ENCODE data around the gene CAPZB. TPM values are rescaled to one million over a fixed set of nuclear protein-coding genes. Genes with fewer than 3 reads are reported as not detected.

The CAPZB gene
- total RNA-seq, 4 donors from 2014 or later: 127 to 404 (median 136) TPM

- no peak for DNase-seq
- no peaks in the 10 kb centered on the region for H3K9me3 ChIP-seq
- 87 to 93% methylated on average over 3 to 8 of the region's 8 CpGs for WGBS, 2 donors (ENCODE audit: low coverage in 1 of 2)
- in situ Hi-C loops (cut with MboI; ENCODE audit: low pct_ligation_motif_present in 1 of 4, low pct_unique_long_range_greater_than_20kb in 1 of 4, low sequenced_read_pairs in 3 of 4) (loop anchor here in 1 of 4 donors (10.0 kb wide), 1 partner anchor 296 kb away; no protein-coding TSS in a partner anchor), intact Hi-C loops (cut with DNase I; ENCODE audit: low total_unique reads) (no loop called here)
- H3K27ac ChIP-seq: no peak overlapping the region
- TF ChIP-seq EP300 (IDR thresholded peaks at IDR 0.05; ENCODE audit: low read depth): no peak
- no peak for TF ChIP-seq POLR2A (IDR thresholded peaks at IDR 0.05)
- TF ChIP-seq, protein P1, sequence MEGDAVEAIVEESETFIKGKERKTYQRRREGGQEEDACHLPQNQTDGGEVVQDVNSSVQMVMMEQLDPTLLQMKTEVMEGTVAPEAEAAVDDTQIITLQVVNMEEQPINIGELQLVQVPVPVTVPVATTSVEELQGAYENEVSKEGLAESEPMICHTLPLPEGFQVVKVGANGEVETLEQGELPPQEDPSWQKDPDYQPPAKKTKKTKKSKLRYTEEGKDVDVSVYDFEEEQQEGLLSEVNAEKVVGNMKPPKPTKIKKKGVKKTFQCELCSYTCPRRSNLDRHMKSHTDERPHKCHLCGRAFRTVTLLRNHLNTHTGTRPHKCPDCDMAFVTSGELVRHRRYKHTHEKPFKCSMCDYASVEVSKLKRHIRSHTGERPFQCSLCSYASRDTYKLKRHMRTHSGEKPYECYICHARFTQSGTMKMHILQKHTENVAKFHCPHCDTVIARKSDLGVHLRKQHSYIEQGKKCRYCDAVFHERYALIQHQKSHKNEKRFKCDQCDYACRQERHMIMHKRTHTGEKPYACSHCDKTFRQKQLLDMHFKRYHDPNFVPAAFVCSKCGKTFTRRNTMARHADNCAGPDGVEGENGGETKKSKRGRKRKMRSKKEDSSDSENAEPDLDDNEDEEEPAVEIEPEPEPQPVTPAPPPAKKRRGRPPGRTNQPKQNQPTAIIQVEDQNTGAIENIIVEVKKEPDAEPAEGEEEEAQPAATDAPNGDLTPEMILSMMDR (IDR thresholded peaks at IDR 0.05): no peak
- TF ChIP-seq POLR2AphosphoS5 (IDR thresholded peaks at IDR 0.05): no peak
- H3K4me3 ChIP-seq: no peak overlapping the region
- H3K27me3 ChIP-seq: no peaks in the 10 kb centered on the region
- peaks cover 0 to 17% (median 7%) of the 10 kb centered on the region in 4 donors for H3K36me3 ChIP-seq
- H3K4me1 ChIP-seq: peaks cover 0 to 9% (median 5%) of the 10 kb centered on the region in 4 donors
Observed at GRCh38 chr1:19358710-19359109, 126.6 kb downstream of the CAPZB start.

- WGBS, 2 donors (ENCODE audit: low coverage in 1 of 2): 93% methylated on average over 13 of the region's 13 CpGs; no CpG with 5 or more reads in 1 of the 2 donors
- H3K36me3 ChIP-seq: peaks cover 0 to 17% (median 9%) of the 10 kb centered on the region in 4 donors
- H3K4me3 ChIP-seq: no peak overlapping the region
- H3K27me3 ChIP-seq: no peaks in the 10 kb centered on the region
- no peak overlapping the region for H3K27ac ChIP-seq
- H3K9me3 ChIP-seq: no peaks in the 10 kb centered on the region
- TF ChIP-seq POLR2A (IDR thresholded peaks at IDR 0.05) (no peak), EP300 (IDR thresholded peaks at IDR 0.05; ENCODE audit: low read depth) (no peak), POLR2AphosphoS5 (IDR thresholded peaks at IDR 0.05) (no peak)
- TF ChIP-seq, protein P1 (IDR thresholded peaks at IDR 0.05): no peak
- intact Hi-C loops (cut with DNase I; ENCODE audit: low total_unique reads): no loop called here
- in situ Hi-C loops (cut with MboI; ENCODE audit: low pct_ligation_motif_present in 1 of 4, low pct_unique_long_range_greater_than_20kb in 1 of 4, low sequenced_read_pairs in 3 of 4): loop anchor here in 1 of 4 donors (10.0 kb wide), 1 partner anchor 297 kb away; no protein-coding TSS in a partner anchor
- H3K4me1 ChIP-seq: peaks cover 0 to 16% (median 6%) of the 10 kb centered on the region in 4 donors
- no peak for DNase-seq
Observed at GRCh38 chr1:19357299-19357986, 127.9 kb downstream of the CAPZB start.

GRCh38 chr1:19356266-19356665 is 129.1 kb downstream of the CAPZB start:
- Histone ChIP-seq H3K27ac (no peak overlapping the region), H3K36me3 (peaks cover 0 to 17% (median 9%) of the 10 kb centered on the region in 4 donors), H3K4me1 (peaks cover 0 to 16% (median 7%) of the 10 kb centered on the region in 4 donors), H3K9me3 (no peaks in the 10 kb centered on the region), H3K4me3 (no peak overlapping the region), H3K27me3 (no peaks in the 10 kb centered on the region)
- intact Hi-C loops (cut with DNase I; ENCODE audit: low total_unique reads) (no loop called here), in situ Hi-C loops (cut with MboI; ENCODE audit: low pct_ligation_motif_present in 1 of 4, low pct_unique_long_range_greater_than_20kb in 1 of 4, low sequenced_read_pairs in 3 of 4) (loop anchor here in 1 of 4 donors (10.0 kb wide), 1 partner anchor 299 kb away; no protein-coding TSS in a partner anchor)
- 91% methylated on average over 5 of the region's 5 CpGs; no CpG with 5 or more reads in 1 of the 2 donors for WGBS, 2 donors (ENCODE audit: low coverage in 1 of 2)
- TF ChIP-seq, protein P1 (IDR thresholded peaks at IDR 0.05): no peak
- TF ChIP-seq POLR2AphosphoS5 (IDR thresholded peaks at IDR 0.05) (no peak), POLR2A (IDR thresholded peaks at IDR 0.05) (no peak), EP300 (IDR thresholded peaks at IDR 0.05; ENCODE audit: low read depth) (no peak)
- DNase-seq: no peak

DNA sequence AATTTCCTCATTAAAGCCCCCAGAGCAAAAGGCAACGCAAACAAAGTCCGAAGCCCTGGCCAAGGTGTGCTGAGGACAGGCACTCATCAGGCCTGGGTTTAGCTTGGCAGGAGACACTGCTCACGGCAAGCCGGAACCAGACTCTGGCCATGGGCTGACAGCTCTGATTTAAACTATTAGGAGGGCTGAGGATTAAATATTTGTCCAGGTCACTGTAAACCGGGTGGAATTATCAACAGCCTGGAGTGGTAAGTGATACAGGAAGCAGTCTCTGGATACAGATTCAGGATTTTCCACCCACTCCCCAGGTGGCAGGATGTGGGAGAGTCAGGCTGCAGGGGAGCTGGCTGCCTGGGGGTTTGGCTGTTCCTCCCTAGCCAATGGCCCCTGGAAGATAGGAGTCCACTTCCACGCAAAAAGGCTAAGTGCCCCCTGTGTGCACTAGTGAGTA is 130.8 kb downstream of the CAPZB start:
- H3K27me3 ChIP-seq: no peaks in the 10 kb centered on the region
- peaks cover 0 to 12% (median 6%) of the 10 kb centered on the region in 4 donors for H3K4me1 ChIP-seq
- in situ Hi-C loops (cut with MboI; ENCODE audit: low pct_ligation_motif_present in 1 of 4, low pct_unique_long_range_greater_than_20kb in 1 of 4, low sequenced_read_pairs in 3 of 4): loop anchor here in 1 of 4 donors (10.0 kb wide), 1 partner anchor 300 kb away; no protein-coding TSS in a partner anchor
- no peak for DNase-seq
- H3K36me3 ChIP-seq: peaks cover 0 to 25% (median 9%) of the 10 kb centered on the region in 4 donors
- no peaks in the 10 kb centered on the region for H3K9me3 ChIP-seq
- H3K27ac ChIP-seq: peak overlapping the region in 1 of 4 donors; percentile 76
- H3K4me3 ChIP-seq: no peak overlapping the region
- WGBS, 2 donors (ENCODE audit: low coverage in 1 of 2): 81 to 82% methylated on average over 4 to 6 of the region's 6 CpGs
- TF ChIP-seq, protein P1 (IDR thresholded peaks at IDR 0.05): no peak
- TF ChIP-seq EP300 (IDR thresholded peaks at IDR 0.05; ENCODE audit: low read depth) (no peak), POLR2A (IDR thresholded peaks at IDR 0.05) (no peak), POLR2AphosphoS5 (IDR thresholded peaks at IDR 0.05) (no peak)
- intact Hi-C loops (cut with DNase I; ENCODE audit: low total_unique reads): no loop called here

Measured in transverse colon (tissue), 4 donors.